ENCODE measurements around the gene TMA7.

Gene TMA7

GRCh38 chr3:48411041-48411588 lies 28.9 kb upstream of the TMA7 start:
- no peak for TF ChIP-seq CTCF (IDR thresholded peaks at IDR 0.05)
- TF ChIP-seq ZFX (IDR thresholded peaks at IDR 0.05; ENCODE audit: borderline replicate concordance), result no peak
- no peak overlapping the region for H3K27ac ChIP-seq

- TF ChIP-seq CTCF (IDR thresholded peaks at IDR 0.05) (no peak), ZFX (IDR thresholded peaks at IDR 0.05; ENCODE audit: borderline replicate concordance) (no peak)
- H3K27ac ChIP-seq, result no peak overlapping the region
Measured at GRCh38 chr3:48411606-48412374, 28.3 kb upstream of the TMA7 start.

GRCh38 chr3:48412375-48413001 lies 27.6 kb upstream of the TMA7 start:
- H3K27ac ChIP-seq, result no peak overlapping the region
- TF ChIP-seq CTCF (IDR thresholded peaks at IDR 0.05) (no peak), ZFX (IDR thresholded peaks at IDR 0.05; ENCODE audit: borderline replicate concordance) (no peak)

- no peak for TF ChIP-seq ZFX (IDR thresholded peaks at IDR 0.05; ENCODE audit: borderline replicate concordance)
- no peak for TF ChIP-seq CTCF (IDR thresholded peaks at IDR 0.05)
- no peak overlapping the region for H3K27ac ChIP-seq
Measured at GRCh38 chr3:48413086-48413485, 27.0 kb upstream of the TMA7 start.

- TF ChIP-seq ZFX (IDR thresholded peaks at IDR 0.05; ENCODE audit: borderline replicate concordance) (no peak), CTCF (IDR thresholded peaks at IDR 0.05) (no peak)
- no peak overlapping the region for H3K27ac ChIP-seq
Measured at GRCh38 chr3:48413611-48414010, 26.4 kb upstream of the TMA7 start.

- TF ChIP-seq ZFX (IDR thresholded peaks at IDR 0.05; ENCODE audit: borderline replicate concordance) (no peak), CTCF (IDR thresholded peaks at IDR 0.05) (no peak)
- no peak overlapping the region for H3K27ac ChIP-seq
Measured at GRCh38 chr3:48414376-48415250, 25.4 kb upstream of the TMA7 start.
